CMK (cell line): ENCODE data around the gene COL18A1.

Experiments
- DNase-seq: peaks from one replicate; pipeline ENCODE4 v3.0.0-alpha.2; 2010; ENCODE audit warnings: low read depth

The COL18A1 gene

GRCh38 chr21:45455674-45456583, 51.0 kb downstream of the COL18A1 start:
- DNase-seq, result no peak

- no peak for DNase-seq
Measured at GRCh38 chr21:45456584-45457160, 51.7 kb downstream of the COL18A1 start.

- DNase-seq, result no peak
Measured at GRCh38 chr21:45457161-45457831, 52.3 kb downstream of the COL18A1 start.

- DNase-seq, result no peak
Measured at GRCh38 chr21:45457832-45458172, 52.8 kb downstream of the COL18A1 start.

GRCh38 chr21:45458281-45459170, 53.6 kb downstream of the COL18A1 start:
- DNase-seq, result no peak

- DNase-seq, result no peak
Measured at GRCh38 chr21:45459171-45460010, 54.4 kb downstream of the COL18A1 start.

GRCh38 chr21:45460011-45460565, 55.1 kb downstream of the COL18A1 start:
- no peak for DNase-seq

- DNase-seq, result no peak
Measured at GRCh38 chr21:45460611-45461368, 55.8 kb downstream of the COL18A1 start.

- no peak for DNase-seq
Measured at GRCh38 chr21:45461369-45461750, 56.4 kb downstream of the COL18A1 start.

GRCh38 chr21:45461806-45462341, 56.9 kb downstream of the COL18A1 start:
- DNase-seq, result no peak

GRCh38 chr21:45463871-45464270, 58.9 kb downstream of the COL18A1 start:
- DNase-seq, result no peak

GRCh38 chr21:45464309-45464708, 59.3 kb downstream of the COL18A1 start:
- no peak for DNase-seq

GRCh38 chr21:45465105-45465504, 60.1 kb downstream of the COL18A1 start:
- DNase-seq, result no peak

GRCh38 chr21:45465611-45466329, 60.8 kb downstream of the COL18A1 start:
- no peak for DNase-seq

GRCh38 chr21:45466330-45467220, 61.6 kb downstream of the COL18A1 start:
- DNase-seq, result no peak

- DNase-seq, result no peak
Measured at GRCh38 chr21:45467221-45467779, 62.3 kb downstream of the COL18A1 start.

- DNase-seq, result no peak
Measured at GRCh38 chr21:45468051-45468970, 63.3 kb downstream of the COL18A1 start.
